Brain microvascular endothelial cell (primary cell): ENCODE results near the gene GRID2.

Source experiments
- DNase-seq: peaks from one replicate; pipeline ENCODE4 v3.0.0-alpha.2; 2020
- H3K27ac ChIP-seq: fragments of 250-450 bp; sonication (Bioruptor Pico); 2 replicates; pipeline ENCODE4 v1.5.1; 2020; ENCODE audit warnings: mild to moderate bottlenecking, moderate library complexity
- H3K27me3 ChIP-seq: fragments of 250-450 bp; sonication (Bioruptor Pico); replicated peaks from 2 replicates; pipeline ENCODE4 v1.5.1; 2020; ENCODE audit warnings: mild to moderate bottlenecking
- H3K36me3 ChIP-seq: fragments of 250-450 bp; sonication (Bioruptor Pico); replicated peaks from 2 replicates; pipeline ENCODE4 v1.5.1; 2020; ENCODE audit warnings: mild to moderate bottlenecking
- H3K4me3 ChIP-seq: 2 replicates; pipeline ENCODE4 v1.5.1; 2011; ENCODE audit warnings: low read depth, mild to moderate bottlenecking, control low read depth, low read length, moderate library complexity
- CTCF ChIP-seq: IDR thresholded peaks from 2 replicates; pipeline ENCODE4 v1.5.1; 2011; ENCODE audit warnings: low read depth, mild to moderate bottlenecking, moderate library complexity, low read length, control low read depth, inconsistent platforms; ENCODE audit errors: missing control alignments
- in situ Hi-C: cut with HindIII; loops from 2 replicates; pipeline ENCODE4 v1.10.0; 2017; ENCODE audit warnings: low sequenced_read_pairs, low pct_ligation_motif_present

Gene GRID2

GRCh38 chr4:93116624-93117023 lies 812.9 kb downstream of the GRID2 start:
- no peaks in the 10 kb centered on the region for H3K36me3 ChIP-seq
- H3K27ac ChIP-seq = no peak overlapping the region
- in situ Hi-C loops = no loop called here
- no peak overlapping the region for H3K4me3 ChIP-seq
- TF ChIP-seq CTCF = no peak
- no peaks in the 10 kb centered on the region for H3K27me3 ChIP-seq
- no peak for DNase-seq

DNA sequence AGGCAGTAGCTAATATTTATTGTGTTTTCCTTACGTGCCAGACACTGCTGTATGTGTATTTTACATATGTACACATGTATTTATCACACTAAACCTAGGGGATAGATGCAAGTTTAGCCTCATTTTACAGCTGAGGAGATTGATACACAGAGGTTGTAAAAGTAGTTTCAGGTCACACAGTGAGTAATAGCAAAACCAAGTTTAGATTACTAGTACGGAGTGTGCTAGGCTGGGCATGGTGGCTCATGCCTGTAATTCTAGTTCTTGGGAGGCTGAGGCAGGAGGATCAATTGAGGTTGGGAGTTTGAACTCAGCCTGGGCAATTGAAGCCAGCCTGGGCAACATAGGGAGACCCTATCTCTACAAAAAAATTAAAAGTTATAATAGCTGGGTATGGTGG lies 823.7 kb downstream of the GRID2 start:
- Histone ChIP-seq H3K27ac (no peak overlapping the region), H3K4me3 (no peak overlapping the region), H3K36me3 (no peaks in the 10 kb centered on the region), H3K27me3 (no peaks in the 10 kb centered on the region)
- DNase-seq = no peak
- TF ChIP-seq CTCF = no peak
- in situ Hi-C loops = no loop called here

DNA sequence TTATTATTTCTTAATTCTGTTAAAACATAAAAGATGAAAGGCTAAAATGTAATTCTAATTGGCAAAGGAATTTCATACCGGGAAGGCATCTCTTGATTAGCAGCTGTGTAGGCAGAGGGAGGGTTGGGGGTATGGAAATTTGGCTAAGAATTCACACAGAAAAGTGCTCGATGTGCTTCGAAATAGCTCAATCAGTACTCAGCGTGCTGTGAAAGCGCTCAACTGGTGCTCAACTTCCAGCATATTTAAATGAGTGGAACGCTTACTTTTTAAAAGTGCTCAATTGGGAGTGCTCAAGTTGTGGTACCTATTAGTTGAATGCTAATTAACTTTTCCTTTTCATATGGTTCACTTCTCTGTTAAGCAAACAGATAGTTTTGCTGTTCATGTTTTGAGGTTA lies 828.9 kb downstream of the GRID2 start:
- Histone ChIP-seq H3K27me3 (no peaks in the 10 kb centered on the region), H3K36me3 (no peaks in the 10 kb centered on the region), H3K4me3 (no peak overlapping the region), H3K27ac (no peak overlapping the region)
- TF ChIP-seq CTCF = no peak
- DNase-seq = no peak
- in situ Hi-C loops = no loop called here

DNA sequence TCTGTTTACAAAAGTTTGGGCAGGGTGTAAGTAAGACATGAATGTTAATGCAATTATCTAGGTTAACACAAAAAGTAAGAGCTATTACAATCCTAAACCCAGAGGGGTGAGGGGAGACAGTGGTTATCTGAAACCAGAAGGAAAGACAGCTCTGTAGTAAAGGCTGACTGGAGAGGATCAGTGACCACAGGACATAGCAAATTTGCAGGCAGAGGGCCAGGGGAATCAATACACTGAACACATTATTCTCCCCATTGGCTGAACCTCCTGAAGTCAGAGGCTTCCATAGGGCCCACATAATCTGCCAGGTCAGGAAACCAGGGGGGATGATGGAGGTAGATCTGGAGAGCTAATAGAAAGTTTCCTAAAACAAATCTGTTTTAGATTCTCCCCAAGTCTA lies 835.4 kb downstream of the GRID2 start:
- Histone ChIP-seq H3K4me3 (no peak overlapping the region), H3K27me3 (no peaks in the 10 kb centered on the region), H3K36me3 (no peaks in the 10 kb centered on the region), H3K27ac (no peak overlapping the region)
- TF ChIP-seq CTCF = no peak
- in situ Hi-C loops = no loop called here
- no peak for DNase-seq

GRCh38 chr4:93143902-93144301 lies 840.1 kb downstream of the GRID2 start:
- Histone ChIP-seq H3K27ac (no peak overlapping the region), H3K27me3 (no peaks in the 10 kb centered on the region), H3K36me3 (no peaks in the 10 kb centered on the region), H3K4me3 (no peak overlapping the region)
- in situ Hi-C loops = no loop called here
- DNase-seq = no peak
- no peak for TF ChIP-seq CTCF

DNA sequence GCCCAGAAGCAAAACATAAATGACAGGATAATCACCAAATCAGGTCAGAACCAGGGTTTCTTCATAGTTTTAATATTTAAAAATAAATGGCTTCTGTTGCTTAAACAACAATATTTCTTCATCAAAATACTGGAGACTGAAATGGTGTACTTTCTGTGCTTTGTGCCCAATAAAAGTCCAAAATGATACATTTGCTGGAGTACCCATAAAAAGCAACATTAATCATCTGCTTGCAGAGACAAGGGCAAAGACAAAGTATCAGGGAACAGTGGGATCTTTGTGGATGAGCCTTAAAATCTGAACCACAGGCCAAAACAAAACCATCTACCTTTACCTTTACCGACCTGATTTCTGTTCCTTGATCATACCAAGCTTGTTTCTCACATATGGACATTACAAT lies 840.9 kb downstream of the GRID2 start:
- Histone ChIP-seq H3K36me3 (no peaks in the 10 kb centered on the region), H3K27ac (no peak overlapping the region), H3K4me3 (no peak overlapping the region), H3K27me3 (no peaks in the 10 kb centered on the region)
- in situ Hi-C loops = no loop called here
- TF ChIP-seq CTCF = no peak
- no peak for DNase-seq
